A673 (cell line): ENCODE results near the gene RNMT. TPM values are rescaled to one million over a fixed set of nuclear protein-coding genes. Genes with fewer than 3 reads are reported as not detected.

ENCODE experiments used
- BruUV-seq: library from RNA; stranded (reverse); fragments of 400-500 nt; replicated peaks from 2 replicates; lab custom pipeline; 2021; lab: Mats Ljungman, UMichigan
- CTCF ChIA-PET: fragments of 300-600 bp; sonication (Branson Sonifier 250); formaldehyde crosslinking; loops from one replicate; lab custom pipeline; 2022; ENCODE audit warnings: antibody characterized with exemption; lab: Charles Lee
- POLR2A ChIA-PET: fragments of 300-600 bp; sonication (Branson Sonifier 250); formaldehyde crosslinking; loops from one replicate; lab custom pipeline; 2022; ENCODE audit warnings: antibody characterized with exemption; ENCODE audit not compliant: low non-redundant PET; lab: Charles Lee
- DNase-seq: peaks from one replicate; pipeline ENCODE4 v3.0.0-alpha.2; 2015; ENCODE audit warnings: low spot score
- H3K27ac ChIP-seq: fragments of 200-600 bp; sonication (generic); 2 replicates; pipeline ENCODE4 v1.5.1; 2016; ENCODE audit warnings: mixed run types, low read depth, mild to moderate bottlenecking, mixed read lengths, antibody characterized with exemption, low read length; ENCODE audit not compliant: poor library complexity, severe bottlenecking
- H3K27me3 ChIP-seq: fragments of 200-600 bp; sonication (generic); replicated peaks from 2 replicates; pipeline ENCODE4 v1.6.1; 2017; ENCODE audit warnings: mixed run types, low read depth, mild to moderate bottlenecking, mixed read lengths, antibody characterized with exemption, low read length; ENCODE audit not compliant: insufficient read depth, poor library complexity
- H3K36me3 ChIP-seq: fragments of 200-600 bp; sonication (generic); 2 replicates; pipeline ENCODE4 v1.6.1; 2016; ENCODE audit warnings: mixed run types, mild to moderate bottlenecking, mixed read lengths, antibody characterized with exemption, low read length; ENCODE audit not compliant: insufficient read depth, poor library complexity, severe bottlenecking
- H3K4me1 ChIP-seq: fragments of 200-600 bp; sonication (generic); 2 replicates; pipeline ENCODE4 v1.6.1; 2017; ENCODE audit warnings: mixed run types, mild to moderate bottlenecking, mixed read lengths, antibody characterized with exemption, low read length; ENCODE audit not compliant: insufficient read depth, poor library complexity, severe bottlenecking
- H3K4me3 ChIP-seq: fragments of 200-600 bp; sonication (generic); 2 replicates; pipeline ENCODE4 v1.5.1; 2016; ENCODE audit warnings: low read depth, mixed run types, mild to moderate bottlenecking, mixed read lengths, low read length; ENCODE audit not compliant: poor library complexity, severe bottlenecking
- H3K9me3 ChIP-seq: fragments of 200-600 bp; sonication (generic); 2 replicates; pipeline ENCODE4 v1.6.1; 2016; ENCODE audit warnings: mixed run types, low read depth, mild to moderate bottlenecking, mixed read lengths, antibody characterized with exemption, low read length; ENCODE audit not compliant: poor library complexity, severe bottlenecking
- EZH2 ChIP-seq: fragments of 200-600 bp; sonication (generic); IDR thresholded peaks from 2 replicates; pipeline ENCODE4 v1.6.1; 2017; ENCODE audit warnings: borderline replicate concordance, low read depth, mild to moderate bottlenecking, mixed read lengths, antibody characterized with exemption, low read length; ENCODE audit not compliant: poor library complexity, severe bottlenecking
- intact Hi-C: fragments of 100-400 bp; cut with micrococcal nuclease; formaldehyde crosslinking; loops from one replicate; pipeline ENCODE4 v1.10.0; 2022; ENCODE audit not compliant: unreplicated experiment
- total RNA-seq: library from RNA; stranded (reverse); gene quantifications from 2 replicates; pipeline ENCODE4 v1.2.3, GENCODE V29; 2021
- TF ChIP-seq, protein P1 (sequence below): fragments of 300-800, 200-600 bp; sonication (generic); conservative IDR thresholded peaks from 2 replicates; pipeline ENCODE4 v1.5.1; 2017; ENCODE audit warnings: low read depth, mild to moderate bottlenecking, antibody characterized with exemption, low read length, moderate library complexity, mixed read lengths

RNMT gene
- total RNA-seq, 1 experiment from 2014 or later = 31.4 TPM

DNA sequence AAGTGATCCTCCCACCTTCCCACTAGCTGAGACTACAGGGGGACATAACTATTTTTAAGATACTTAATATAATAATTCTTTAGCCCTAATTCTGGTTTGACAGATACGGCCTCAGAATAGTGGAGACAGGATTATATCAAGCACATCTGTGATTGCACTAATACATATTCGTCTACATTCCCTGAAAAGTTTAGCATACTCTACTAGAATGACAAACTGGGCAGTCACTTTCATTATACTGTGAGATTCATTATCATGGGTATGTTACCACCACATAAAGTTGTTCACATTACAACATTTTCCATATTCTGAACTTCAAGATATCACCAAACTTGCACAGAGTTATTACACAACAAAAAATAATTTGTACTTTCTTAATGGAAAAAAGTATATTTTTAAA is 11.1 kb upstream of the RNMT start:
- DNase-seq = no peak
- POLR2A ChIA-PET = no interaction called here
- Histone ChIP-seq H3K4me1 (no peaks in the 10 kb centered on the region), H3K27ac (no peak overlapping the region), H3K27me3 (no peaks in the 10 kb centered on the region), H3K9me3 (no peaks in the 10 kb centered on the region), H3K4me3 (no peak overlapping the region), H3K36me3 (no peaks in the 10 kb centered on the region)
- no TSS peak for BruUV-seq
- TF ChIP-seq EZH2 = no peak
- TF ChIP-seq, protein P1, sequence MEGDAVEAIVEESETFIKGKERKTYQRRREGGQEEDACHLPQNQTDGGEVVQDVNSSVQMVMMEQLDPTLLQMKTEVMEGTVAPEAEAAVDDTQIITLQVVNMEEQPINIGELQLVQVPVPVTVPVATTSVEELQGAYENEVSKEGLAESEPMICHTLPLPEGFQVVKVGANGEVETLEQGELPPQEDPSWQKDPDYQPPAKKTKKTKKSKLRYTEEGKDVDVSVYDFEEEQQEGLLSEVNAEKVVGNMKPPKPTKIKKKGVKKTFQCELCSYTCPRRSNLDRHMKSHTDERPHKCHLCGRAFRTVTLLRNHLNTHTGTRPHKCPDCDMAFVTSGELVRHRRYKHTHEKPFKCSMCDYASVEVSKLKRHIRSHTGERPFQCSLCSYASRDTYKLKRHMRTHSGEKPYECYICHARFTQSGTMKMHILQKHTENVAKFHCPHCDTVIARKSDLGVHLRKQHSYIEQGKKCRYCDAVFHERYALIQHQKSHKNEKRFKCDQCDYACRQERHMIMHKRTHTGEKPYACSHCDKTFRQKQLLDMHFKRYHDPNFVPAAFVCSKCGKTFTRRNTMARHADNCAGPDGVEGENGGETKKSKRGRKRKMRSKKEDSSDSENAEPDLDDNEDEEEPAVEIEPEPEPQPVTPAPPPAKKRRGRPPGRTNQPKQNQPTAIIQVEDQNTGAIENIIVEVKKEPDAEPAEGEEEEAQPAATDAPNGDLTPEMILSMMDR = no peak
- CTCF ChIA-PET = no interaction called here
- intact Hi-C loops = no loop called here

DNA sequence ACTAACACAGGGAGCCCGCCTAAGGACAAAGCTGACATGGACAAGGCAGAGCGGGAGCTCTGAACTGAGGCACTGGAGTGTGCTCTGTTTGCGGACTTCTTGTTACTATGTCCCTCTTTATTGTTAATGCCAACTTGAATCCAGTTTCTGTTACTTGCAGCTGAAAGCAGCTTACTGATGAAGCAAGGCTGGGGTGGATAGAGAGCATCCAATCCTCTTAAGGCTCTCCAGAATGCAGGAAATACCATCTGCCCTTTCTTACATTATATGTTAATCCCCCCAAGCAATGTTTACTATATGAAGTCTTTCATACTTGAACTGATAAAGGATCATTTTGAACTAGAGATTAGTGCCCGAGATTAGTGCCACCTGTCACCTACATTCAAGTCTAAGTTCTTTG is 9.6 kb upstream of the RNMT start:
- Histone ChIP-seq H3K36me3 (no peaks in the 10 kb centered on the region), H3K4me1 (no peaks in the 10 kb centered on the region), H3K27ac (no peak overlapping the region), H3K4me3 (no peak overlapping the region), H3K9me3 (no peaks in the 10 kb centered on the region), H3K27me3 (no peaks in the 10 kb centered on the region)
- intact Hi-C loops = no loop called here
- DNase-seq = no peak
- CTCF ChIA-PET = no interaction called here
- BruUV-seq = no TSS peak
- no peak for TF ChIP-seq EZH2
- TF ChIP-seq, protein P1 = no peak
- POLR2A ChIA-PET = no interaction called here

DNA sequence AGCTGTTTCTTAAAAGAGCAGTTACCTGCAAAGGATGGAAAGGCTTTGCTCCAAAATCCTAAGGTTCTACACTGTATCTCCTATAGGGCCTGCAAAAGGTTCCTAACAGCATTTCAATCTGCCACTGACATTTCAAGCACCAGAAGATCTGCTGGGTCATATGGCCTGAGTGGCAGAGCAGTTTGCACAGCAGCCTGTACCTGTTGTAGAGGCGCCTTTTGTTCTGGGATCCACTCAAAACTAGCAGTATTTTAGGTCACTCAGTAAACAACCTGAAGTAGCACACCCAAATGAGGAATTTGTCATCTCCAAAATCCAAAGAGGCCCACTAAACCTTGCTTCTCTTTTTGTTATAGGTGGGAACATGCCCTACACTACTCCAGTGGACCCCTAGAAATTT is 6.3 kb upstream of the RNMT start:
- TF ChIP-seq EZH2 = no peak
- Histone ChIP-seq H3K4me1 (no peaks in the 10 kb centered on the region), H3K27ac (no peak overlapping the region), H3K9me3 (no peaks in the 10 kb centered on the region), H3K27me3 (no peaks in the 10 kb centered on the region), H3K4me3 (no peak overlapping the region), H3K36me3 (no peaks in the 10 kb centered on the region)
- ChIA-PET CTCF (no interaction called here), POLR2A (no interaction called here)
- DNase-seq = no peak
- intact Hi-C loops = no loop called here
- no TSS peak for BruUV-seq

DNA sequence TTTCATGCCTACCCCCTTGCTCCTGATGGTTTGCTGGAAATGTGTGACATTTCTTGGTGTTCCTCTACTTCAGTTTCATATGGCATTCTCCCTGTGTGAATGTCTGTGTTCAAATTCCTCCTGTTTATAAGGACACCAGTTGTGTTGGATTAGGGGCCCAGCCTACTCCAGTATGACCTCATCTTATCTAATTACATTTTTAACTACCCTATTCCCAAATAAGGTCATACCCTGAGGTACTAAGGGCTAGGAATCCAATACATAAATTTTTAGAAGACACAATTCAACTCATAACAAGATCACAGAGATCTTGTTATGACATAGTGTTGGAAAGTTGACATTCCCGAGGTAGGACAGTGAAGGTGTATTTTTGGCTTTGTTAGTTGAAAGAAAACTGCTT is 5.6 kb upstream of the RNMT start:
- Histone ChIP-seq H3K9me3 (no peaks in the 10 kb centered on the region), H3K4me1 (no peaks in the 10 kb centered on the region), H3K4me3 (no peak overlapping the region), H3K36me3 (no peaks in the 10 kb centered on the region), H3K27me3 (no peaks in the 10 kb centered on the region), H3K27ac (no peak overlapping the region)
- TF ChIP-seq, protein P1 = no peak
- TF ChIP-seq EZH2 = no peak
- ChIA-PET POLR2A (no interaction called here), CTCF (no interaction called here)
- intact Hi-C loops = no loop called here
- BruUV-seq = no TSS peak
- no peak for DNase-seq
